SK-N-SH treated with all-trans-retinoic acid at 6 μM for 48 hours (cell line): ENCODE data around the gene GPRASP3.

Source experiments
- BACH2 ChIP-seq: fragments of 250-450 bp; sonication (Bioruptor Pico); IDR thresholded peaks from 2 replicates; pipeline ENCODE4 v1.9.0; 2021; ENCODE audit warnings: mild to moderate bottlenecking, borderline replicate concordance
- CSRNP3 ChIP-seq: fragments of 250-450 bp; sonication (Bioruptor Pico); IDR thresholded peaks from 2 replicates; pipeline ENCODE4 v1.5.1; 2021; ENCODE audit warnings: mild to moderate bottlenecking, moderate library complexity
- ESRRG ChIP-seq: fragments of 250-450 bp; sonication (Bioruptor Pico); IDR thresholded peaks from 2 replicates; pipeline ENCODE4 v1.6.1; 2021; ENCODE audit warnings: mild to moderate bottlenecking
- PPARA ChIP-seq: fragments of 250-450 bp; sonication (Bioruptor Pico); IDR thresholded peaks from 2 replicates; pipeline ENCODE4 v1.5.0; 2020; ENCODE audit warnings: mild to moderate bottlenecking, borderline replicate concordance
- RARB ChIP-seq: fragments of 250-450 bp; sonication (Bioruptor Pico); IDR thresholded peaks from 2 replicates; pipeline ENCODE4 v1.8.0; 2021; ENCODE audit warnings: mild to moderate bottlenecking, moderate library complexity
- SNAI2 ChIP-seq: fragments of 250-450 bp; sonication (Bioruptor Pico); IDR thresholded peaks from 2 replicates; pipeline ENCODE4 v1.5.0; 2020; ENCODE audit warnings: mild to moderate bottlenecking, moderate library complexity
- TCF4 ChIP-seq: fragments of 250-450 bp; sonication (Bioruptor Pico); IDR thresholded peaks from 2 replicates; pipeline ENCODE4 v1.8.0; 2021; ENCODE audit warnings: mild to moderate bottlenecking, moderate library complexity, borderline replicate concordance
- TOX ChIP-seq: fragments of 250-450 bp; sonication (Bioruptor Pico); IDR thresholded peaks from 2 replicates; pipeline ENCODE4 v1.8.0; 2021; ENCODE audit warnings: mild to moderate bottlenecking, moderate library complexity, borderline replicate concordance
- ZFP3 ChIP-seq: fragments of 250-450 bp; sonication (Bioruptor Pico); IDR thresholded peaks from 2 replicates; pipeline ENCODE4 v1.5.0; 2020; ENCODE audit warnings: mild to moderate bottlenecking, moderate library complexity
- ZNF8 ChIP-seq: fragments of 450-650 bp; formaldehyde crosslinking; IDR thresholded peaks from 2 replicates; pipeline ENCODE4 v1.5.0; 2020; ENCODE audit warnings: mild to moderate bottlenecking, moderate library complexity
- TF ChIP-seq, protein P1 (sequence below): fragments of 250-450 bp; sonication (Bioruptor Pico); IDR thresholded peaks from 2 replicates; pipeline ENCODE4 v1.8.0; 2020; ENCODE audit warnings: mild to moderate bottlenecking, moderate library complexity, borderline replicate concordance

GRCh38 chrX:102723456-102723855, 2.9 kb downstream of the GPRASP3 start:
- TF ChIP-seq ESRRG (CRISPR knock-in tag), result no peak
- TF ChIP-seq, protein P1, sequence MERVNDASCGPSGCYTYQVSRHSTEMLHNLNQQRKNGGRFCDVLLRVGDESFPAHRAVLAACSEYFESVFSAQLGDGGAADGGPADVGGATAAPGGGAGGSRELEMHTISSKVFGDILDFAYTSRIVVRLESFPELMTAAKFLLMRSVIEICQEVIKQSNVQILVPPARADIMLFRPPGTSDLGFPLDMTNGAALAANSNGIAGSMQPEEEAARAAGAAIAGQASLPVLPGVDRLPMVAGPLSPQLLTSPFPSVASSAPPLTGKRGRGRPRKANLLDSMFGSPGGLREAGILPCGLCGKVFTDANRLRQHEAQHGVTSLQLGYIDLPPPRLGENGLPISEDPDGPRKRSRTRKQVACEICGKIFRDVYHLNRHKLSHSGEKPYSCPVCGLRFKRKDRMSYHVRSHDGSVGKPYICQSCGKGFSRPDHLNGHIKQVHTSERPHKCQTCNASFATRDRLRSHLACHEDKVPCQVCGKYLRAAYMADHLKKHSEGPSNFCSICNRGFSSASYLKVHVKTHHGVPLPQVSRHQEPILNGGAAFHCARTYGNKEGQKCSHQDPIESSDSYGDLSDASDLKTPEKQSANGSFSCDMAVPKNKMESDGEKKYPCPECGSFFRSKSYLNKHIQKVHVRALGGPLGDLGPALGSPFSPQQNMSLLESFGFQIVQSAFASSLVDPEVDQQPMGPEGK (CRISPR knock-in tag), result no peak
- TF ChIP-seq SNAI2 (CRISPR knock-in tag), result no peak
- no peak for TF ChIP-seq PPARA (CRISPR knock-in tag)
- TF ChIP-seq RARB (CRISPR knock-in tag), result no peak
- TF ChIP-seq ZNF8 (CRISPR knock-in tag), result no peak
- no peak for TF ChIP-seq CSRNP3
- TF ChIP-seq BACH2, result no peak
- TF ChIP-seq TCF4 (CRISPR knock-in tag), result no peak
- no peak for TF ChIP-seq ZFP3
- TF ChIP-seq TOX, result no peak
